ENCODE results near the gene SLC9A1.

DNA sequence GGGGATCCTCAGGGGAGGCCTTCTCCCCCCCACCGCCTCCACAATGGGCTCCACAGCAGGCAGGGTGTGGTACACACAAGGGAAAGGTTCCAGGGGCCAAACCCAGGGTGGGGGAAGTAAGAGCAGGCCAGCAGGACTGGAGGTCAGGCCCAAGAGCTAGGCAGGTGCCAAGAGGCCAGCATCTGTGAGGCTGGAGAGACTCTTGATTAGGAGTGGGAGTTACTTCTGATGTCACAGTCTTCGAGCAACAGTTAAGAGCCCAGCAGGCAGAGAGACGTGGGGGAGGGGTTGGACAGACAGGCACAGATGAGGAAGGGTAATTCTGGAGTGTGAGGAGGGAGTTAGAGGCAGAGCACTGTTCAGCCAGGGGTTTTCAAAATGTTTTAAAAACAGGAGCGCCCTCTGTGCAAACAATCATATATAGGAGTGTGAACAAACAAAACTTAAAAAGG is 55.8 kb downstream of the SLC9A1 start:
- TF ChIP-seq, protein P1, sequence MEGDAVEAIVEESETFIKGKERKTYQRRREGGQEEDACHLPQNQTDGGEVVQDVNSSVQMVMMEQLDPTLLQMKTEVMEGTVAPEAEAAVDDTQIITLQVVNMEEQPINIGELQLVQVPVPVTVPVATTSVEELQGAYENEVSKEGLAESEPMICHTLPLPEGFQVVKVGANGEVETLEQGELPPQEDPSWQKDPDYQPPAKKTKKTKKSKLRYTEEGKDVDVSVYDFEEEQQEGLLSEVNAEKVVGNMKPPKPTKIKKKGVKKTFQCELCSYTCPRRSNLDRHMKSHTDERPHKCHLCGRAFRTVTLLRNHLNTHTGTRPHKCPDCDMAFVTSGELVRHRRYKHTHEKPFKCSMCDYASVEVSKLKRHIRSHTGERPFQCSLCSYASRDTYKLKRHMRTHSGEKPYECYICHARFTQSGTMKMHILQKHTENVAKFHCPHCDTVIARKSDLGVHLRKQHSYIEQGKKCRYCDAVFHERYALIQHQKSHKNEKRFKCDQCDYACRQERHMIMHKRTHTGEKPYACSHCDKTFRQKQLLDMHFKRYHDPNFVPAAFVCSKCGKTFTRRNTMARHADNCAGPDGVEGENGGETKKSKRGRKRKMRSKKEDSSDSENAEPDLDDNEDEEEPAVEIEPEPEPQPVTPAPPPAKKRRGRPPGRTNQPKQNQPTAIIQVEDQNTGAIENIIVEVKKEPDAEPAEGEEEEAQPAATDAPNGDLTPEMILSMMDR (IDR thresholded peaks at IDR 0.05) = no peak
- no peak for TF ChIP-seq POLR2A (IDR thresholded peaks at IDR 0.05)
